ENCODE data around the gene AKR1D1. TPM values are rescaled to one million over a fixed set of nuclear protein-coding genes. Genes with fewer than 3 reads are reported as not detected.
"Not testable (repeated sequence)": the region's sequence is repeated elsewhere in the genome, so short reads cannot be mapped to it uniquely, and the experiment has no call there.

AKR1D1 gene
- total and polyA plus RNA-seq, 2 experiments from 2014 or later, result 0.18 TPM; not detected in 1

DNA sequence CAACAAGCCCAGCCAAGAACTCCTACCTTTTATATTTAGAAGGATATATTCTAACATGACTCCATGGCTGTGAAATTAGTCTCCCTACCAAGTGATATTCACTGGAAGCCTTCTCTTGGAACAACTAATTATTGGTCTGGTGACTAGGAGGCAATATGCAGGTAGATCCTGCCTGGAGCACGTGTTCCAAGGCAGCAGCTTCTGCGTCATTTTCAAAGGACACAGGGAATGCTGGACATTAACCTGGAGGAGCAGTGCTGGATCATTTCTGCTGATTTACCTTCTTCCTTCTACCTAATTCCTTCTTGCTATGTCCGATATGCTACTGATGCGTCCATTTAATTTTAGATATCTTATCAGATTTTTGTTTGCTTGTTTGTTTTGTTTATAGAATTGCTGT is 5.6 kb downstream of the AKR1D1 start:
- Histone ChIP-seq H3K36me3 (no peaks in the 10 kb centered on the region), H3K27me3 (no peaks in the 10 kb centered on the region), H3K9me3 (ENCODE audit: low read depth) (no peaks in the 10 kb centered on the region), H3K4me3 (no peak overlapping the region), H3K4me1 (ENCODE audit: low read depth) (no peaks in the 10 kb centered on the region), H3K27ac (no peak overlapping the region)
- no peak for DNase-seq (ENCODE audit: low read depth in 1 of 2, low spot score in 1 of 2)
- TF ChIP-seq, protein P1, sequence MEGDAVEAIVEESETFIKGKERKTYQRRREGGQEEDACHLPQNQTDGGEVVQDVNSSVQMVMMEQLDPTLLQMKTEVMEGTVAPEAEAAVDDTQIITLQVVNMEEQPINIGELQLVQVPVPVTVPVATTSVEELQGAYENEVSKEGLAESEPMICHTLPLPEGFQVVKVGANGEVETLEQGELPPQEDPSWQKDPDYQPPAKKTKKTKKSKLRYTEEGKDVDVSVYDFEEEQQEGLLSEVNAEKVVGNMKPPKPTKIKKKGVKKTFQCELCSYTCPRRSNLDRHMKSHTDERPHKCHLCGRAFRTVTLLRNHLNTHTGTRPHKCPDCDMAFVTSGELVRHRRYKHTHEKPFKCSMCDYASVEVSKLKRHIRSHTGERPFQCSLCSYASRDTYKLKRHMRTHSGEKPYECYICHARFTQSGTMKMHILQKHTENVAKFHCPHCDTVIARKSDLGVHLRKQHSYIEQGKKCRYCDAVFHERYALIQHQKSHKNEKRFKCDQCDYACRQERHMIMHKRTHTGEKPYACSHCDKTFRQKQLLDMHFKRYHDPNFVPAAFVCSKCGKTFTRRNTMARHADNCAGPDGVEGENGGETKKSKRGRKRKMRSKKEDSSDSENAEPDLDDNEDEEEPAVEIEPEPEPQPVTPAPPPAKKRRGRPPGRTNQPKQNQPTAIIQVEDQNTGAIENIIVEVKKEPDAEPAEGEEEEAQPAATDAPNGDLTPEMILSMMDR (IDR thresholded peaks at IDR 0.05; ENCODE audit: low read depth, low read length), result no peak

DNA sequence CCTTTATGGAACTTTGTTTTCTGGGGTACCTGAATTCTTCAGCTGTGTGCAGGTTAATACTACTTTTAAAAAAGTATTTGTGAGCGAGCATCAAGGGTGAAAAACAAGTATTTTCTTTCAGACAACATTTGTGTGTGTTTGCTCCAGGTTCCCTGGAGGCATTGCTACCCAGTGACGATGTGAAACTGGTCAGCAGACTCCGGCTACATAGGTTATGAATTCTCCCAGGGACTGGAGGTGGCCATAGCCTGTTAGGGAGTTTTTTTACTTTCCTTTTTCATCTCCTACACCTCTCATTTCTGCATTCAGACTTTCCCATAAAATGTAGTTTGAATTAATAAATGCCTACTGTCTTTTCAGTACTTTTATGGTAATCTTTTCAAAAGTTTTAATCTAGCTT is 7.6 kb downstream of the AKR1D1 start:
- no peaks in the 10 kb centered on the region for H3K36me3 ChIP-seq
- H3K4me3 ChIP-seq, result no peak overlapping the region
- H3K4me1 ChIP-seq (ENCODE audit: low read depth), result no peaks in the 10 kb centered on the region
- DNase-seq (ENCODE audit: low read depth in 1 of 2, low spot score in 1 of 2), result no peak
- H3K27me3 ChIP-seq, result no peaks in the 10 kb centered on the region
- no peaks in the 10 kb centered on the region for H3K9me3 ChIP-seq (ENCODE audit: low read depth)
- H3K27ac ChIP-seq, result no peak overlapping the region
- TF ChIP-seq, protein P1 (IDR thresholded peaks at IDR 0.05; ENCODE audit: low read depth, low read length), result no peak

DNA sequence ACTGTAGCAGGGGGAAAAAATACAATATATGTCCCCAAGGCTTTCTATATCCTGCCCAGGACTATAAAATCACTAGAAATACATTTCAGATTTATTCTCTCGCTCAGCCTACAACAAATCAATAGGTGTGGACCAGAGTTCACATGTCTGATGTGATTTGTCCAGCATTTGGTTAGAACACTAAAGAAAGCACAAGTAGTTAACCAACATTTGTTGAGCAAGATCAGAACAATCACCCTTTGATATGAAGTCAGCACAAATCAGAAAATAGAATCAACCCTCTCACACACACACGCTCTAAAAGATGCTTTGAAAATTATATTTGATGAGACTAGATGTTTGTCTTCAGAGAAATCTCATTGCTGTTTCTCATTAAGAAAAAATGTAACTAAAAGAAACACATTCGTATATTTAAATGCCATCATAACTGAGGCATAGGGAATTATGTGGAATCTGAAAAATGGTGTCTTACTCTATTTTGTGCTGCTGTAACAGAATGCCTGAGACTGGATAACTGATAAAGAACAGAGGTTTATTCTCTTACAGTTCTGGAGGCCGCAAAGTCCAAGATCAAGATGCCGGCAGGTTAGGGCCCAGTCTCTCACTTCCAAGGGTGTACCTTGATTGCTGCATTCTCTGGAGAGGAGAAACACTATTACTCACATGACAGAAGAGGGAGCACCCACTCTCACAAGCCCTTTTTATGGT is 10.5 kb downstream of the AKR1D1 start:
- Histone ChIP-seq H3K36me3 (no peaks in the 10 kb centered on the region), H3K27me3 (no peaks in the 10 kb centered on the region), H3K9me3 (ENCODE audit: low read depth) (no peaks in the 10 kb centered on the region), H3K27ac (no peak overlapping the region), H3K4me1 (ENCODE audit: low read depth) (no peaks in the 10 kb centered on the region), H3K4me3 (no peak overlapping the region)
- DNase-seq (ENCODE audit: low read depth in 1 of 2, low spot score in 1 of 2), result no peak
- TF ChIP-seq, protein P1 (IDR thresholded peaks at IDR 0.05; ENCODE audit: low read depth, low read length), result no peak

DNA sequence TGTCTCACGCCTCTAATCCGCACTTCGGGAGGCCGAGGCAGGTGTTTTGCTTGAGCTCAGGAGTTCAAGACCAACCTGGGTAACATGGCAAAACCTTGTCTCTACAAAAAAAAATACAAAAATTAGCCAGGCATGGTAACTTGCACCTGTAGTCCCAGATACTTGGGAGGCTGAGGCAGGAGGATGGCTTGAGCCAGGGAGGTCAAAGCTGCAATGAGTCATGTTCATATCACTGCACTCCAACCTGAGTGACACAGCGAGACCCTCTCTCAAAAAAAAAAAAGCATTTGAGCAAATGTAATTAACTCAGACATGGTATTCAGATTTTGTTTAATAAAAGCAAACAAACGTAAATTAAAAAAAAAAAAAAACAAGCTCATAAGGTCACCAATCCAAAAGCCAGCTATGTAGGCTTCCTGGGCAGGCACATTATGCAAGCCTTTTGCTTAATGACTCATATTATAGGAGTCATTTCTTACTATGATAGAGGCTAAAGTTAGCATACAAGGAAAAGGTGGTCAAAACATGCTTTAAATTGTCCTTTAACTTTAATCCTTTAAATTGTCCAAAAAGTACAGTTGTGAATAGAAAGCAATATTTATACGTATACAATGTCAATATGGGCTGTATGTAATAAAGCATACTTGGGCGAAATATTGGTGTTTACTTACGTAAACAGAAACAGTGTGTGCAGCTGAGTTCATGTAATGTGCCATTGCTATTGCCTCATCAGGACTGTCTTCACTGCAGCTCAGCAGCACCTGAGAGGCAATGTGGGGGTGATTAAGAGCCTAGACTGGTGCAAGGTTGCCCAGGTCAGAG is 13.0 kb downstream of the AKR1D1 start:
- Histone ChIP-seq H3K9me3 (ENCODE audit: low read depth) (peaks cover 3% of the 10 kb centered on the region), H3K4me3 (no peak overlapping the region), H3K4me1 (ENCODE audit: low read depth) (no peaks in the 10 kb centered on the region), H3K36me3 (no peaks in the 10 kb centered on the region), H3K27me3 (no peaks in the 10 kb centered on the region), H3K27ac (no peak overlapping the region)
- TF ChIP-seq, protein P1 (IDR thresholded peaks at IDR 0.05; ENCODE audit: low read depth, low read length), result no peak
- DNase-seq (ENCODE audit: low read depth in 1 of 2, low spot score in 1 of 2), result peak in 1 of 2 donors; percentile 69

DNA sequence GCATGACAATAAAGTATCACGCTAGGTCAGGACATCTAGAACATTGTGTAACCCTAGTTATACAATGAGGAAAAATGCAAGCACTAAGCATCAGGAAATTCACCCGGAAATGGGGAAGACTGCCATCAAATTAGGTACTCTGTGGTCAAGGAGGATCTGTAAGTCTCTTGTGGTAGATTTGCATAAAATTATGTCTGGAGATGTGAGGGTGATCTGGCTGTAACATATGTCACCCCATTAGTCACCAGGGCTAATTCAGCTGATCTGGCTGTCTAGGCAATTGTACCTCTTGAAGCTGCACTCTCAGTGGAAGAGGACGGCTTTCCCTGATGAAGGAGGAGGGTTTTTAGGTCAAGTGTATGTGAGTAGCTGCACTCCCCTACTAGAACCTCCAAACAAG is 14.8 kb downstream of the AKR1D1 start:
- TF ChIP-seq, protein P1 (IDR thresholded peaks at IDR 0.05; ENCODE audit: low read depth, low read length), result no peak

DNA sequence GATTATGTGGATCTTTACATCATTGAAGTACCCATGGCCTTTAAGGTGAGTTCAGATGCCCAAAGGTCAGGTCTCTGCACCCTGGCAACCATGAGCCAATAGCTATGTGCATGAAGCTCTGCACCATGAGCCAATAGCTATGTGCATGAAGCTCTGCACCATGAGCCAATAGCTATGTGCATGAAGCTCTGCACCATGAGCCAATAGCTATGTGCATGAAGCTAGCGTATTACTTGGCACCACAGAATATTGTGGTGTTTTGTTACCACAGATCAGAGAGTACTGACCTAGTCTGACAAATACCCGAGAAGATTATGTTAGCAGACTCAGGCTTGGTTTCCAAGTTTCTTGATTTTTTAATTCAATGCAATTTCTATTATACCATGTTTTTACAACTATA is 15.6 kb downstream of the AKR1D1 start:
- not testable (repeated sequence) for H3K27ac ChIP-seq; DNase-seq (ENCODE audit: low read depth in 1 of 2, low spot score in 1 of 2)

More for the DNA sequence above, 14.8 kb downstream of the AKR1D1 start:
- Histone ChIP-seq H3K27ac (no peak overlapping the region), H3K27me3 (no peaks in the 10 kb centered on the region), H3K4me1 (ENCODE audit: low read depth) (no peaks in the 10 kb centered on the region), H3K36me3 (no peaks in the 10 kb centered on the region), H3K4me3 (no peak overlapping the region), H3K9me3 (ENCODE audit: low read depth) (peaks cover 3% of the 10 kb centered on the region)
- DNase-seq (ENCODE audit: low read depth in 1 of 2, low spot score in 1 of 2), result no peak

More for the DNA sequence above, 15.6 kb downstream of the AKR1D1 start:
- H3K4me3 ChIP-seq; H3K4me1 ChIP-seq (ENCODE audit: low read depth); H3K9me3 ChIP-seq (ENCODE audit: low read depth); H3K27me3 ChIP-seq; H3K36me3 ChIP-seq: not testable (repeated sequence)

Data from cardiac muscle cell (in vitro differentiated cells and primary cell).